Erythroblast (primary cell): ENCODE data around the gene AGR2.

Experiments
- GATA1 ChIP-seq: IDR thresholded peaks from 2 replicates; pipeline ENCODE4 v1.6.1; 2011; ENCODE audit warnings: low read depth, mild to moderate bottlenecking, control low read depth, low read length, moderate library complexity
- POLR2A ChIP-seq: IDR thresholded peaks from 2 replicates; pipeline ENCODE4 v1.6.1; 2011; ENCODE audit warnings: mild to moderate bottlenecking, low read length

- no peak for TF ChIP-seq POLR2A
- TF ChIP-seq GATA1: no peak
Observed at GRCh38 chr7:16838386-16838785, 33.6 kb upstream of the AGR2 start.
